ENCODE results near the gene NFIA.

NFIA gene

GRCh38 chr1:61110554-61110953, 28.2 kb downstream of the NFIA start:
- Histone ChIP-seq H3K9me3 (ENCODE audit: low read length) (no peaks in the 10 kb centered on the region), H3K4me3 (ENCODE audit: low read length) (no peak overlapping the region), H3K4me1 (ENCODE audit: insufficient read depth, low read length) (peaks cover 4% of the 10 kb centered on the region), H3K36me3 (ENCODE audit: insufficient read depth, low read length) (no peaks in the 10 kb centered on the region), H2AFZ (ENCODE audit: low read depth, low read length) (no peak overlapping the region), H3K27me3 (ENCODE audit: insufficient read depth, low read length) (no peaks in the 10 kb centered on the region)

- no peaks in the 10 kb centered on the region for H3K9me3 ChIP-seq (ENCODE audit: low read length)
- no peaks in the 10 kb centered on the region for H3K27me3 ChIP-seq (ENCODE audit: insufficient read depth, low read length)
- no peak overlapping the region for H3K4me3 ChIP-seq (ENCODE audit: low read length)
- no peak overlapping the region for H2AFZ ChIP-seq (ENCODE audit: low read depth, low read length)
- H3K4me1 ChIP-seq (ENCODE audit: insufficient read depth, low read length), result peaks cover 4% of the 10 kb centered on the region
- H3K36me3 ChIP-seq (ENCODE audit: insufficient read depth, low read length), result no peaks in the 10 kb centered on the region
These were observed 29.0 kb downstream of the NFIA start for GRCh38 chr1:61111084-61112004.

GRCh38 chr1:61114178-61114870, 32.0 kb downstream of the NFIA start:
- no peak overlapping the region for H3K4me3 ChIP-seq (ENCODE audit: low read length)
- peaks cover 4% of the 10 kb centered on the region for H3K4me1 ChIP-seq (ENCODE audit: insufficient read depth, low read length)
- H3K27me3 ChIP-seq (ENCODE audit: insufficient read depth, low read length), result no peaks in the 10 kb centered on the region
- H2AFZ ChIP-seq (ENCODE audit: low read depth, low read length), result no peak overlapping the region
- no peaks in the 10 kb centered on the region for H3K36me3 ChIP-seq (ENCODE audit: insufficient read depth, low read length)
- H3K9me3 ChIP-seq (ENCODE audit: low read length), result no peaks in the 10 kb centered on the region

- H3K4me1 ChIP-seq (ENCODE audit: insufficient read depth, low read length), result peaks cover 4% of the 10 kb centered on the region
- H3K4me3 ChIP-seq (ENCODE audit: low read length), result no peak overlapping the region
- H2AFZ ChIP-seq (ENCODE audit: low read depth, low read length), result no peak overlapping the region
- H3K27me3 ChIP-seq (ENCODE audit: insufficient read depth, low read length), result no peaks in the 10 kb centered on the region
- no peaks in the 10 kb centered on the region for H3K36me3 ChIP-seq (ENCODE audit: insufficient read depth, low read length)
- H3K9me3 ChIP-seq (ENCODE audit: low read length), result no peaks in the 10 kb centered on the region
These were observed 33.1 kb downstream of the NFIA start for GRCh38 chr1:61115436-61115835.

GRCh38 chr1:61116421-61116820, 34.1 kb downstream of the NFIA start:
- Histone ChIP-seq H2AFZ (ENCODE audit: low read depth, low read length) (no peak overlapping the region), H3K4me3 (ENCODE audit: low read length) (no peak overlapping the region), H3K36me3 (ENCODE audit: insufficient read depth, low read length) (no peaks in the 10 kb centered on the region), H3K27me3 (ENCODE audit: insufficient read depth, low read length) (no peaks in the 10 kb centered on the region), H3K4me1 (ENCODE audit: insufficient read depth, low read length) (peaks cover 4% of the 10 kb centered on the region), H3K9me3 (ENCODE audit: low read length) (no peaks in the 10 kb centered on the region)

- H3K9me3 ChIP-seq (ENCODE audit: low read length), result no peaks in the 10 kb centered on the region
- H3K36me3 ChIP-seq (ENCODE audit: insufficient read depth, low read length), result no peaks in the 10 kb centered on the region
- H3K4me3 ChIP-seq (ENCODE audit: low read length), result no peak overlapping the region
- H3K27me3 ChIP-seq (ENCODE audit: insufficient read depth, low read length), result no peaks in the 10 kb centered on the region
- no peaks in the 10 kb centered on the region for H3K4me1 ChIP-seq (ENCODE audit: insufficient read depth, low read length)
- H2AFZ ChIP-seq (ENCODE audit: low read depth, low read length), result no peak overlapping the region
These were observed 34.9 kb downstream of the NFIA start for GRCh38 chr1:61117283-61117682.

GRCh38 chr1:61119085-61119484, 36.7 kb downstream of the NFIA start:
- H3K4me3 ChIP-seq (ENCODE audit: low read length), result no peak overlapping the region
- H3K36me3 ChIP-seq (ENCODE audit: insufficient read depth, low read length), result no peaks in the 10 kb centered on the region
- no peaks in the 10 kb centered on the region for H3K27me3 ChIP-seq (ENCODE audit: insufficient read depth, low read length)
- no peaks in the 10 kb centered on the region for H3K4me1 ChIP-seq (ENCODE audit: insufficient read depth, low read length)
- H2AFZ ChIP-seq (ENCODE audit: low read depth, low read length), result no peak overlapping the region
- no peaks in the 10 kb centered on the region for H3K9me3 ChIP-seq (ENCODE audit: low read length)

- Histone ChIP-seq H3K4me1 (ENCODE audit: insufficient read depth, low read length) (no peaks in the 10 kb centered on the region), H3K36me3 (ENCODE audit: insufficient read depth, low read length) (no peaks in the 10 kb centered on the region), H2AFZ (ENCODE audit: low read depth, low read length) (no peak overlapping the region), H3K9me3 (ENCODE audit: low read length) (no peaks in the 10 kb centered on the region), H3K4me3 (ENCODE audit: low read length) (no peak overlapping the region), H3K27me3 (ENCODE audit: insufficient read depth, low read length) (no peaks in the 10 kb centered on the region)
These were observed 38.0 kb downstream of the NFIA start for GRCh38 chr1:61120246-61120840.

GRCh38 chr1:61120998-61121397, 38.6 kb downstream of the NFIA start:
- Histone ChIP-seq H3K36me3 (ENCODE audit: insufficient read depth, low read length) (no peaks in the 10 kb centered on the region), H3K4me1 (ENCODE audit: insufficient read depth, low read length) (no peaks in the 10 kb centered on the region), H3K4me3 (ENCODE audit: low read length) (no peak overlapping the region), H2AFZ (ENCODE audit: low read depth, low read length) (no peak overlapping the region), H3K9me3 (ENCODE audit: low read length) (no peaks in the 10 kb centered on the region), H3K27me3 (ENCODE audit: insufficient read depth, low read length) (no peaks in the 10 kb centered on the region)

GRCh38 chr1:61121631-61122030, 39.3 kb downstream of the NFIA start:
- no peaks in the 10 kb centered on the region for H3K4me1 ChIP-seq (ENCODE audit: insufficient read depth, low read length)
- no peak overlapping the region for H3K4me3 ChIP-seq (ENCODE audit: low read length)
- H3K27me3 ChIP-seq (ENCODE audit: insufficient read depth, low read length), result no peaks in the 10 kb centered on the region
- no peaks in the 10 kb centered on the region for H3K36me3 ChIP-seq (ENCODE audit: insufficient read depth, low read length)
- no peaks in the 10 kb centered on the region for H3K9me3 ChIP-seq (ENCODE audit: low read length)
- no peak overlapping the region for H2AFZ ChIP-seq (ENCODE audit: low read depth, low read length)

- no peaks in the 10 kb centered on the region for H3K36me3 ChIP-seq (ENCODE audit: insufficient read depth, low read length)
- H3K4me1 ChIP-seq (ENCODE audit: insufficient read depth, low read length), result no peaks in the 10 kb centered on the region
- H3K27me3 ChIP-seq (ENCODE audit: insufficient read depth, low read length), result no peaks in the 10 kb centered on the region
- no peak overlapping the region for H3K4me3 ChIP-seq (ENCODE audit: low read length)
- no peak overlapping the region for H2AFZ ChIP-seq (ENCODE audit: low read depth, low read length)
- no peaks in the 10 kb centered on the region for H3K9me3 ChIP-seq (ENCODE audit: low read length)
These were observed 40.0 kb downstream of the NFIA start for GRCh38 chr1:61122389-61122788.

- no peak overlapping the region for H3K4me3 ChIP-seq (ENCODE audit: low read length)
- H3K4me1 ChIP-seq (ENCODE audit: insufficient read depth, low read length), result no peaks in the 10 kb centered on the region
- H3K36me3 ChIP-seq (ENCODE audit: insufficient read depth, low read length), result no peaks in the 10 kb centered on the region
- H2AFZ ChIP-seq (ENCODE audit: low read depth, low read length), result no peak overlapping the region
- no peaks in the 10 kb centered on the region for H3K27me3 ChIP-seq (ENCODE audit: insufficient read depth, low read length)
- H3K9me3 ChIP-seq (ENCODE audit: low read length), result no peaks in the 10 kb centered on the region
These were observed 41.0 kb downstream of the NFIA start for GRCh38 chr1:61123326-61123725.

GRCh38 chr1:61124078-61124477, 41.7 kb downstream of the NFIA start:
- H3K4me3 ChIP-seq (ENCODE audit: low read length), result no peak overlapping the region
- no peaks in the 10 kb centered on the region for H3K36me3 ChIP-seq (ENCODE audit: insufficient read depth, low read length)
- no peak overlapping the region for H2AFZ ChIP-seq (ENCODE audit: low read depth, low read length)
- H3K9me3 ChIP-seq (ENCODE audit: low read length), result no peaks in the 10 kb centered on the region
- no peaks in the 10 kb centered on the region for H3K4me1 ChIP-seq (ENCODE audit: insufficient read depth, low read length)
- H3K27me3 ChIP-seq (ENCODE audit: insufficient read depth, low read length), result no peaks in the 10 kb centered on the region
